ENCODE measurements around the gene LYAR.

DNA sequence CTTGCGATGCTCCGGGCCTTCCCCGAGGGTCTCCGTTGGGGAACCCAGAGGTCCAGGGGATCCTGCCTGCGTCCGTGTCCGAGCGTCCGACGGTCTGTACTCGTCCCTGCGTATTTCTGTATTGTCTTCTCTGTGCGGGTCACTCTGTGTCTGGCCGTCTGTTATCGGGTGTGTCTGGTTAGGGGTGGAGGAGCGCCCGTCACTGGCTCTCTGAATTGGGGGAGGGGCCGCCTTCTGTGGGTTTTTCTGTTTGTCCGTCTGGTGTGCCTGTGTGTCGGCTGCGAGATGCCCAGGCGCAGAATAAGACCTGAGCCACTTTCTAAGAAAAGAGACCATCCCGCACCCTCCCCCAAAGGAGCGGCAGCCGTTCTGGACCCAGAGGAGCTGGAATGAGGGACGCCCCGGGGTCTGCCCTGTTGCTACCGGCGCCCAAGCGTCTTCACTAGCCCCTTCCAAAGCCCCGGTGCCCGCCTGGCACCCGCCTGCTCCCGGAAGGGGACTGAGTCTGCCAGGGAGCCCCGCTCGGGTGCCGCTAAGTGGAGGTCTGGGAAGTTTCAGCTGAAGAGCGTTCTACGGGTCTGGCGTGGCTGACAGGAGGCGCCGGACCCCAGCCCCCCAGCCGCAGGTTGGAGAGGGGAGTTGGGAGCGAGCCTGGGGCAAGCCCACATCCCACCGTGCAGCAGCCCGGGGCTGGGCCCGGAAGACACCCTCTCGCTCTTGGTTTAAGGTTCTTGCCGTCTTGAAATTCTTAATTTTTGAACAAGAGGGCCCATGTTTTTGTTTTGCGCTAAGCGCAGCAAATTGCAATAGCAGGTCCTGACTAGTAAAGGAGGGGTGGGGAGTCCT is 62.2 kb downstream of the LYAR start:
- TF ChIP-seq REST (IDR thresholded peaks at IDR 0.05; ENCODE audit: insufficient read depth in 1 of 2, low read depth in 2 of 2, low read length in 2 of 2) (no peak), POLR2AphosphoS5 (IDR thresholded peaks at IDR 0.05; ENCODE audit: low read depth, low read length) (no peak), TAF1 (IDR thresholded peaks at IDR 0.05; ENCODE audit: borderline replicate concordance, insufficient read depth, low read length) (no peak), SIN3A (IDR thresholded peaks at IDR 0.05; ENCODE audit: borderline replicate concordance, insufficient read depth, low read length) (no peak)
